Body of pancreas (tissue), 4 donors: ENCODE data around the gene SNX13.

Experiments used
- CTCF ChIP-seq, 7 experiments: fragments of 450-650 bp in 4 of 7; fragments of 200-600 bp in 3 of 7; sonication (generic) in 3 of 7; IDR thresholded peaks; one replicate each; pipeline ENCODE4 v1.5.1; 2016 to 2019; ENCODE audit warnings: antibody characterized with exemption in 7 of 7
- POLR2A ChIP-seq, 3 donors: fragments of 450-650 bp; IDR thresholded peaks; one replicate each; pipeline ENCODE4 v1.6.1; 2016; ENCODE audit warnings: antibody characterized with exemption in 3 of 3, mild to moderate bottlenecking in 2 of 3

GRCh38 chr7:17951742-17952254 lies 11.5 kb upstream of the SNX13 start:
- TF ChIP-seq CTCF (IDR thresholded peaks at IDR 0.05) (no peak), POLR2A (IDR thresholded peaks at IDR 0.05) (no peak)
